B cell (primary cell): Measurements from ENCODE around the gene RFX8. TPM values are rescaled to one million over a fixed set of nuclear protein-coding genes. Genes with fewer than 3 reads are reported as not detected.

ENCODE experiments used
- ATAC-seq: fragments of 200-7000 bp; cut with Tn5 transposase; one replicate; pipeline ENCODE4 v1.10.0; 2021; ENCODE audit warnings: low read depth, mild to moderate bottlenecking, moderate number of reproducible peaks, moderate library complexity
- CTCF ChIA-PET: fragments of 350-600 bp; sonication (Branson Sonifier 250); formaldehyde crosslinking; loops from one replicate; lab custom pipeline; 2021; ENCODE audit warnings: antibody characterized with exemption, inconsistent platforms; lab: Charles Lee
- POLR2A ChIA-PET: fragments of 350-600 bp; sonication (Branson Sonifier 250); formaldehyde crosslinking; loops from one replicate; lab custom pipeline; 2021; ENCODE audit warnings: antibody characterized with exemption; lab: Charles Lee
- DNase-seq: peaks from one replicate; pipeline ENCODE4 v3.0.0; 2013
- H2AFZ ChIP-seq: 2 replicates; pipeline ENCODE4 v1.6.1; 2012; ENCODE audit warnings: mild to moderate bottlenecking, low read depth, low read length; ENCODE audit not compliant: insufficient read depth, poor library complexity, severe bottlenecking
- H3K27ac ChIP-seq, 2 donors: 1 replicate in 1 of 2; 2 replicates in 1 of 2; pipeline ENCODE4 v1.5.1; 2012 to 2013; ENCODE audit warnings: low read length in 2 of 2, mild to moderate bottlenecking in 2 of 2, moderate library complexity in 1 of 2
- H3K27me3 ChIP-seq, 4 experiments: fragments of 200-600 bp in 1 of 4; sonication (generic) in 1 of 4; replicated peaks in 1 of 4; 1 replicate in 2 of 4; 2 replicates in 2 of 4; pipeline versions ENCODE4 v1.6.1 to v1.7.0; 2013 to 2016; ENCODE audit warnings: low read length in 3 of 4, mild to moderate bottlenecking in 2 of 4, mixed read lengths in 1 of 4, moderate library complexity in 1 of 4; ENCODE audit not compliant: insufficient read depth in 4 of 4, control insufficient read depth in 3 of 4; ENCODE audit errors: control extremely low read depth in 1 of 4
- H3K36me3 ChIP-seq, 2 experiments: replicated peaks in 1 of 2; 1 replicate in 1 of 2; 2 replicates in 1 of 2; pipeline versions ENCODE4 v1.6.1 to v1.7.1; 2013; ENCODE audit warnings: low read length in 1 of 2; ENCODE audit not compliant: insufficient read depth in 2 of 2, control insufficient read depth in 1 of 2; ENCODE audit errors: control extremely low read depth in 1 of 2, extremely low read depth in 1 of 2
- H3K4me1 ChIP-seq, 2 donors: fragments of 200-600 bp in 1 of 2; sonication (generic) in 1 of 2; 1 replicate in 1 of 2; 2 replicates in 1 of 2; pipeline versions ENCODE4 v1.5.1 to v1.6.1; 2013 to 2017; ENCODE audit warnings: low read length in 2 of 2; ENCODE audit not compliant: control insufficient read depth in 2 of 2, insufficient read depth in 2 of 2
- H3K4me2 ChIP-seq: replicated peaks from 2 replicates; pipeline ENCODE3; 2012; ENCODE audit warnings: mild to moderate bottlenecking, low read depth, low read length; ENCODE audit not compliant: poor library complexity, severe bottlenecking
- H3K4me3 ChIP-seq, 5 experiments: fragments of 200-600 bp in 1 of 5; sonication (generic) in 1 of 5; 1 replicate in 3 of 5; 2 replicates in 2 of 5; pipeline versions ENCODE4 v1.5.1 to v1.7.0; 2011 to 2016; ENCODE audit warnings: low read length in 4 of 5, mild to moderate bottlenecking in 4 of 5, low read depth in 2 of 5, control low read depth in 1 of 5, moderate library complexity in 1 of 5; ENCODE audit not compliant: insufficient read depth in 1 of 5; ENCODE audit errors: control extremely low read depth in 1 of 5, extremely low read depth in 1 of 5
- H3K79me2 ChIP-seq: fragments of 200-600 bp; sonication (generic); one replicate; pipeline ENCODE4 v1.6.0; 2016; ENCODE audit warnings: low read length; ENCODE audit not compliant: control insufficient read depth, insufficient read depth
- H3K9ac ChIP-seq: fragments of 200-600 bp; sonication (generic); 2 replicates; pipeline ENCODE4 v1.6.1; 2017; ENCODE audit warnings: mild to moderate bottlenecking, low read length, moderate library complexity
- H3K9me3 ChIP-seq, 3 donors: one replicate each; pipeline versions ENCODE4 v1.6.1 to v1.7.1; 2013; ENCODE audit warnings: low read length in 2 of 3; ENCODE audit not compliant: control insufficient read depth in 2 of 3, insufficient read depth in 1 of 3; ENCODE audit errors: control extremely low read depth in 1 of 3
- H4K20me1 ChIP-seq: 2 replicates; pipeline ENCODE4 v1.6.0; 2012; ENCODE audit warnings: mild to moderate bottlenecking, low read length; ENCODE audit not compliant: insufficient read depth, control insufficient read depth, poor library complexity, severe bottlenecking
- H3K27ac Mint-ChIP-seq: one replicate; pipeline ENCODE4 v1.8.0; 2021; ENCODE audit warnings: mixed read lengths
- H3K27me3 Mint-ChIP-seq: one replicate; pipeline ENCODE4 v1.8.0; 2021; ENCODE audit warnings: mixed read lengths
- H3K4me1 Mint-ChIP-seq: one replicate; pipeline ENCODE4 v1.8.0; 2021; ENCODE audit warnings: mixed read lengths
- H3K4me3 Mint-ChIP-seq: one replicate; pipeline ENCODE4 v1.8.0; 2021; ENCODE audit warnings: mixed read lengths
- H3K9me3 Mint-ChIP-seq: one replicate; pipeline ENCODE4 v1.8.0; 2022; ENCODE audit warnings: mixed read lengths; ENCODE audit not compliant: insufficient read depth
- EZH2 ChIP-seq: IDR thresholded peaks from 2 replicates; pipeline ENCODE4 v1.6.1; 2012; ENCODE audit warnings: borderline replicate concordance, low read depth, mild to moderate bottlenecking, moderate library complexity, low read length; ENCODE audit not compliant: insufficient read depth, poor library complexity, severe bottlenecking
- WGBS: methylation state at CpG from one replicate; pipeline ENCODE4 v1.1.5; 2013; ENCODE audit warnings: missing lambda C conversion rate; ENCODE audit not compliant: insufficient coverage; 5-methylcytosine and 5-hydroxymethylcytosine counted together
- intact Hi-C: fragments of 100-400 bp; cut with micrococcal nuclease; formaldehyde crosslinking; loops from one replicate; pipeline ENCODE4 v1.10.0; 2022
- polyA plus RNA-seq: library from polyadenylated mRNA; depleted of rRNA; stranded (reverse); fragments of >200 nt; gene quantifications from 2 replicates; pipeline ENCODE4 v1.2.3, GENCODE V29; 2012
- total RNA-seq, 2 donors: library from RNA; stranded (reverse); fragments of 120-200 nt in 1 of 2; gene quantifications; 1 replicate in 1 of 2; 2 replicates in 1 of 2; pipeline versions ENCODE4 v1.2.3 to v1.2.4, GENCODE V29; 2013 to 2022
- TF ChIP-seq, protein P1 (sequence below): fragments of 200-600 bp; IDR thresholded peaks from one replicate; pipeline ENCODE4 v1.8.0; 2022; ENCODE audit warnings: antibody characterized with exemption, mild to moderate bottlenecking

Gene RFX8
- total and polyA plus RNA-seq, 2 donors (not counting 1 experiment from before 2014, with no cell fraction given) = not detected

DNA sequence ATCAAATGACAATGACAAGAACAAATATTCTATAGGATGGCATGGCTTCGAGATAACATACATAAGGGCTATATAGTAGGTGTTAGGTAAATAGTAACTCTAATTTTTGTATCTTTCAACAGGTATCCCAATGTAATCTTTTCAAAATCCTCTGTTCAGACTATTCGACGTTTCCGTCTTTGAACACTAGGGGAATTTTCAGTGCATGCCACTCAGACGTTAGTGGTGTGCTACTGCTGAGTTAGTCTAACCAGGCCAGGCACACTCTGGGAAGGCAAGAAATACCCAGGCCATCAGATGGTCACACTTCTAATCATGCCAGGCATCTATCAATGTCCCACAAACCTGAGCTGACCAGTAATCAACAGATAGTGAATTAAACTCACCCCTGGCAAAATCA is 73.0 kb downstream of the RFX8 start:
- POLR2A ChIA-PET = no interaction called here
- no peak for ATAC-seq
- H3K4me1 Mint-ChIP-seq = peaks cover 62% of the 10 kb centered on the region

DNA sequence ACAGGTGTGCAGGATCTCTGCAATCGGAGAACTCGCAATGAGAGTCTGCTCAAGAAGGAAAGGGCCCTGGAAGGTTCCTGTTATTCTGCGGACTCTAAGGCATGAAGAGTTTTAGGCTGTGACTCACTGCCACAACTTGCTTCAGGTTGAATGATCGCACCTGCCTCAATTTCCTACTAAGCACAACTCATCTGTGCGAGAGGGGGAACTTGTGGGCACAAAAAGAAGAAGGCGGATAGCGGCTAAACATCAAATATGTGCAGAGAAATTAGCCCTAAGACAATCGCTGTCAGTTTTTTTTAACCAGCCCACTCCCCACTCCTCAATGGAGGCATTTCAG is 73.6 kb downstream of the RFX8 start:
- ATAC-seq (peak; percentile 78), DNase-seq (peak; percentile 69)
- H3K4me3 ChIP-seq = peak overlapping the region in 3 of 5 experiments; percentile 8 to 21 (median 16)
- H3K79me2 ChIP-seq = no peaks in the 10 kb centered on the region
- intact Hi-C loops = loop anchor here (1.0 to 10.0 kb wide), 2 partner anchors 12 to 386 kb away; no protein-coding TSS in a partner anchor
- H3K9me3 ChIP-seq = no peaks in the 10 kb centered on the region
- peak overlapping the region; percentile 19 to 50 for H3K27ac ChIP-seq
- TF ChIP-seq EZH2 = no peak
- TF ChIP-seq, protein P1, sequence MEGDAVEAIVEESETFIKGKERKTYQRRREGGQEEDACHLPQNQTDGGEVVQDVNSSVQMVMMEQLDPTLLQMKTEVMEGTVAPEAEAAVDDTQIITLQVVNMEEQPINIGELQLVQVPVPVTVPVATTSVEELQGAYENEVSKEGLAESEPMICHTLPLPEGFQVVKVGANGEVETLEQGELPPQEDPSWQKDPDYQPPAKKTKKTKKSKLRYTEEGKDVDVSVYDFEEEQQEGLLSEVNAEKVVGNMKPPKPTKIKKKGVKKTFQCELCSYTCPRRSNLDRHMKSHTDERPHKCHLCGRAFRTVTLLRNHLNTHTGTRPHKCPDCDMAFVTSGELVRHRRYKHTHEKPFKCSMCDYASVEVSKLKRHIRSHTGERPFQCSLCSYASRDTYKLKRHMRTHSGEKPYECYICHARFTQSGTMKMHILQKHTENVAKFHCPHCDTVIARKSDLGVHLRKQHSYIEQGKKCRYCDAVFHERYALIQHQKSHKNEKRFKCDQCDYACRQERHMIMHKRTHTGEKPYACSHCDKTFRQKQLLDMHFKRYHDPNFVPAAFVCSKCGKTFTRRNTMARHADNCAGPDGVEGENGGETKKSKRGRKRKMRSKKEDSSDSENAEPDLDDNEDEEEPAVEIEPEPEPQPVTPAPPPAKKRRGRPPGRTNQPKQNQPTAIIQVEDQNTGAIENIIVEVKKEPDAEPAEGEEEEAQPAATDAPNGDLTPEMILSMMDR = no peak
- WGBS = 5% methylated on average over 6 of the region's 8 CpGs
- no peaks in the 10 kb centered on the region for H4K20me1 ChIP-seq
- H3K9me3 Mint-ChIP-seq = no peaks in the 10 kb centered on the region
- ChIA-PET CTCF (interaction anchor here (2.3 to 4.0 kb wide), 2 partner anchors 13 to 18 kb away, joined by 8 to 23 read pairs; no protein-coding TSS in a partner anchor), POLR2A (no interaction called here)
- H3K27me3 ChIP-seq = no peaks in the 10 kb centered on the region
- H3K9ac ChIP-seq = peak overlapping the region; percentile 5
- peaks cover 64 to 74% of the 10 kb centered on the region in 2 donors for H3K4me1 ChIP-seq
- peak overlapping the region; percentile 89 for H3K27ac Mint-ChIP-seq
- H3K4me1 Mint-ChIP-seq = peaks cover 62% of the 10 kb centered on the region
- peak overlapping the region; percentile 65 for H3K4me2 ChIP-seq
- peaks cover under 1% of the 10 kb centered on the region for H3K27me3 Mint-ChIP-seq
- peak overlapping the region; percentile 78 for H3K4me3 Mint-ChIP-seq
- H2AFZ ChIP-seq = no peak overlapping the region
- H3K36me3 ChIP-seq = no peaks in the 10 kb centered on the region

More for the DNA sequence above, 73.0 kb downstream of the RFX8 start:
- H3K9me3 Mint-ChIP-seq = no peaks in the 10 kb centered on the region
- Histone ChIP-seq H3K27me3 (no peaks in the 10 kb centered on the region), H3K79me2 (no peaks in the 10 kb centered on the region), H4K20me1 (no peaks in the 10 kb centered on the region), H2AFZ (no peak overlapping the region), H3K4me2 (peak overlapping the region; percentile 65), H3K4me1 (peaks cover 64 to 74% of the 10 kb centered on the region in 2 donors), H3K4me3 (no peak overlapping the region), H3K9ac (no peak overlapping the region), H3K9me3 (no peaks in the 10 kb centered on the region), H3K27ac (no peak overlapping the region), H3K36me3 (no peaks in the 10 kb centered on the region)
- H3K4me3 Mint-ChIP-seq = peak overlapping the region; percentile 78
- TF ChIP-seq, protein P1 = no peak
- no peak for TF ChIP-seq EZH2
- H3K27ac Mint-ChIP-seq = peak overlapping the region; percentile 89
- intact Hi-C loops = loop anchor here (1.0 to 10.0 kb wide), 2 partner anchors 13 to 387 kb away; no protein-coding TSS in a partner anchor
- CTCF ChIA-PET = interaction anchor here (1.3 to 4.0 kb wide), 3 partner anchors 13 to 17 kb away, joined by 3 to 23 read pairs (median 8); no protein-coding TSS in a partner anchor
- no peaks in the 10 kb centered on the region for H3K27me3 Mint-ChIP-seq
- 78% methylated on average over 4 of the region's 5 CpGs for WGBS
- DNase-seq = peak; percentile 29
